NCI-H2107 treated with DMSO at 0.1 percent for 48 hours (cell line): ENCODE data around the gene CLASP1.
A peak's percentile ranks its signal among the peaks of the same experiment; 100 is the strongest.
"Not testable (repeated sequence)": the region's sequence is repeated elsewhere in the genome, so short reads cannot be mapped to it uniquely, and the experiment has no call there.

ENCODE experiments used
- DNase-seq: peaks from one replicate; lab custom pipeline; 2025; ENCODE audit not compliant: unreplicated experiment; lab: John Stamatoyannopoulos, UW

Gene CLASP1

GRCh38 chr2:121438290-121438689 lies 211.0 kb downstream of the CLASP1 start:
- DNase-seq: not testable (repeated sequence)

- no peak for DNase-seq
Measured at GRCh38 chr2:121436918-121437317, 212.3 kb downstream of the CLASP1 start.

DNA sequence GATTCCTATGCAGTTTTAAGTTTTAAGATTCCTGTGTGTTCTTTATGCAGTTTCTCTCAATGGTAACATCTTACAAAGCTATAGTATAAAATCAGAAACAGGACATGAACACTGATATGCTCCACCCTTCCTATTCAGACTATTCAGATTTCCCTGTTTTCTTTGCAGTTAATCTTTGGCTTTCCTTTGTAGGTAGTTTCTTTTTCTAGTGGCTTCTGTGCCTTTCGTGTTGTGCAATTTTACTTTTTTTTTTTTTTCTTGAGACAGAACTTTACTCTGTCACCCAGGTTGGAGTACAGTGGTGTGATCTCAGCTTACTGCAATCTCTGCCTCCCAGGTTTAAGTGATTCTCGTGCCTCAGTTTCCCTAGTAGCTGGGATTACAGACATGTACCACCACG lies 213.5 kb downstream of the CLASP1 start:
- DNase-seq: no peak

DNA sequence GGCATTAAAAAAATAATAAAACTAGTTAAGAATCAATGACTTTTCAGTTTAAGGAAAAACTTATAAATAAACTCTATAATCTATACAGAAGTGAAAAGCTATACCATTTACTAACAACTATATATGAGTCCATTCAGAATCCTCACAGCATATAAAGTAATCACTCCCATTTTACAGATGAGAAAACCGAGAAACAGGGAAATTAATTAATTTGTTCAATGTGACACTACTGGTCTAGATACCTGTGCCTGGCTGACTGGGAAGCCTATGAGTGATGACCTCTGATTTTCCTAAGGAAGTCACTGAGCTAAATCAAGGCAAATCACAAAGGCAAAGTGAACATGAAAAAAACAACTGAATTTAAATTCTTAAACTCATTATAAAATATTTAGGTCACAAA lies 218.0 kb downstream of the CLASP1 start:
- DNase-seq: no peak

- no peak for DNase-seq
Measured at GRCh38 chr2:121429927-121430520, 219.2 kb downstream of the CLASP1 start.

GRCh38 chr2:121429119-121429903 lies 220.0 kb downstream of the CLASP1 start:
- DNase-seq: no peak

- DNase-seq: no peak
Measured at GRCh38 chr2:121427187-121427689, 222.0 kb downstream of the CLASP1 start.

DNA sequence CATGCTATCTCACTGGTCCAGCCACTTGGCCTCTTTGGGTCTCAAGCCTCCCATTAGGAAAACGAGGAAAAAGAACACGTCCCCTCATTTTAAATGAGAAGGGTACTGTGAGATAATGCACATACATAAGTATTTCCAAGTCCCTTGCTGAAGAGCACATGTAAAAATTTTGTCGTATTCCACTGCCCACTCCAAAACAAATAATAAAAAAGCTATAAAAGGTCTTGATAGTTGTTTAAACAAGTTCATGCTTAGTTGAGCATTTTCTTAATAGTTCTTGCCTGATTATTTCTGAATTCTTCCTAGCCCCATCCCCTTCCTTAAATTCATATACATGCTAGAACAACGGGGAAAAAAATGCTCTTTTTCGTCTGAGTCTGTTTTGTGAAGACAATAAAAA lies 228.8 kb downstream of the CLASP1 start:
- no peak for DNase-seq

DNA sequence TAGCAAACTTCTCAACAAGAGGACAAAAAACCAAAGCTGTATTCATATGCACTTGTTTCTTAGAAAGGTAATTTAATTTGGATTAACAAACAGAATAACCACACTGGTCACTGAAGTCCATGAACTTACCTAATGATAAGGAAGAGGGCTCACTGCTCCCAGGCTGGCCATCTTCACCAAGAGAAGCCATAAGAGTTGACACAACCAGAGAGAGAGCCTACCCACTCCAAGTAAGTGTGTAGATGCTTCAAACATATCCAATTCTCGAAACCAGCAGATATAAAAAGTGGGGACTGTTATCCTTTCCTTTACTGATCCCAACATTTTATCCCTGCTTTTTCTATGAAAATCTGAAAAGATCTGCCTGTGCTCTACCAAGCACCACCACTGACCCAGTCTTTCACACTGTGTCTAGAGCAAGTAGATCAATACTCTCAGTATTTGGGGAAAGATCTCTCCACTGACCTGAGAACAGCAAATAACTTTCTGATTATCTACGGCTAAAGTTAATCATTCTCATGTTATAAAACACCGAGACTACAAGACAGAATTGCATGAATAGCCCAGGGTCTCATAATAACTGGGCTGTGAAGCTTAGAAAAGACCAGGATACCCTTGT lies 230.1 kb downstream of the CLASP1 start:
- no peak for DNase-seq

- no peak for DNase-seq
Measured at GRCh38 chr2:121418494-121419058, 230.7 kb downstream of the CLASP1 start.

DNA sequence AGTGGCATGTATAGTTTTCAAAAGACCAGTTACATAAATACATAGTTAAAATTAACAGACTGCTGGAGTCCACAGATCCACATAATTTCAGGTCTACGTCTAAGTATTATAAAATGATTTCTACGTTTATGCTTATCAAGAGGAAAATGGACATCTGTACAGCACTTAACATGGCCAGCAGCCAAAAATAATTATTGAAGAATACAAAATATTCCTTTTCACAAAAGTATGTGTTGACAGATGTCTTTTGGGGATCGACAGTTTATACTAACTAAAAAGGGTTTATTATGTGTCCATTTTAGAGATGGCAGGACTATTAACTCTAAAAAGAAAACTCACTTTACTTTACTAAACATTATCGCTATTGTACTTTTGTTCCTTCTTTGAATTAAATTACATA lies 231.4 kb downstream of the CLASP1 start:
- no peak for DNase-seq

DNA sequence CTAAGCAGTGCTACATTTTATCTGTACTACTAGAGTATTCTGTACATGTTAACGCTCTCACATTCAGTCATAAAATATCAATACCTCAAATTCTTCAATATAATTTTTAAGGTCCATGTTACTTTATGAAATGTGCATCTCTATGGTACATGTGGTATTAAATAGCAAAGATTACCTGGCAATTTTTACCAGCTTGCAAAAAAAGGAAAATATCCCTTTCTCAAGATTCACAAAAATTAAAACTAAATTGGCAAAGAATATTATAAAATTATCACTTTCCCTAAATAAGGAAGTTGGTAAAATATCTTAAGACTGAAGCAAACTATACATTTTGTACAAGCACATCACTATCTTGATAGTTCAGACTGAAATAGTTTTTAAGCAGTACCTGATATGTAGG lies 233.5 kb downstream of the CLASP1 start:
- no peak for DNase-seq

DNA sequence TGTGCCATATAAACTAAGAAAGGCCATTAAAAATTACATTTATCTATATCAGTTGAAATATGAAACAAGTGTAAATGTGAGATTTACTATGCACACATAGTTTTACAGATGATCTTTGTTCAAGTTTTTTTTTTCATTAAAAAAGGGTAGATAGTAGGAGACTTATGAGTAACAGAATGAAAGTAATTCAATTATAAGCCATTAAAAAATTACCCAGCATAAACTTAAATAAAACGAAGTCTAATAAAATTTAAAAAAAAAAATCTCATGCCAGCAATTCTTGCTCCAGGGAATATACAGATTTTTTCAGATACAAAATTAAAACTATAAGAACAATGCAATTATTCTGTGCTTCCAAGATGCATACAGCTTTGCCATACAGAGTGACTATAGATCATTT lies 236.9 kb downstream of the CLASP1 start:
- DNase-seq: no peak

- DNase-seq: no peak
Measured at GRCh38 chr2:121409966-121410365, 239.3 kb downstream of the CLASP1 start.

GRCh38 chr2:121409388-121409787 lies 239.9 kb downstream of the CLASP1 start:
- DNase-seq: no peak

- no peak for DNase-seq
Measured at GRCh38 chr2:121408641-121409040, 240.6 kb downstream of the CLASP1 start.

DNA sequence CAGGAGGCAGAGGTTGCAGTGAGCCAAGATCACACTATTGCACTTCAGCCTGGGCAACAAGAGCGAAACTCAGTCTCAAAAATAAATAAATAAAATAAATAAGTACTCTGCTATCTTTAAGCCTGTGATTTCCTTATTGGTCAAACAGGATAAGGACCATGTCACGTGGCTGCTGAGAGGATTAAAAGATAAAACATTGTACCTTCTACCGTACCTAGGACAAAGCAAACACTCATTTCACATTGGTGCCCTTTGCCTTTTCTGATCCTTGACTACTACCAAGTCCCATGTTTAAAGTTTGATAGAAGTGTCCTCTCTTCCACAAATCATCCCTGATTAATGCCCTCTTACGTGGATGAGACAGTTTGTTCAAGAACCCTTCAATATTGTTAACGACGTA lies 244.0 kb downstream of the CLASP1 start:
- no peak for DNase-seq

GRCh38 chr2:121400201-121400600 lies 249.1 kb downstream of the CLASP1 start:
- DNase-seq: no peak

DNA sequence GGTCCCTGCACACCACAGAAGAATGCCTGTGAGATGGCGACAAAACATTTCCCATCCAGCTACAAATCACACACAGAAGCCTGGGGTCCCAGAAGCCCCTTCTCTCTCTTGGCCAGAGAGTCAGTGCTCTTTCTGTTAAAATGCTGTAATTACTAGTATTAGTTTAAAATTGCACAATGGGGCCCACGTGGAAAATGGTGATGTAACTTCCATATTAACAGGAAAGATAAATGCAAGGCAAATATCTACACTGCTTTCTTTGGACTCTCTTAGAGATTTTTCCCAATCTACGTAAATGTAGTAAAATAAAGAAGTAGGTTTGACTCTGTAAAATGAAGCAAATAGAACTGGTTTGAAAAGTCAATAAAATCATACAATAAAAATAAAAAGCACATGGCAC lies 250.4 kb downstream of the CLASP1 start:
- no peak for DNase-seq

- DNase-seq: no peak
Measured at GRCh38 chr2:121390082-121390692, 259.1 kb downstream of the CLASP1 start.

DNA sequence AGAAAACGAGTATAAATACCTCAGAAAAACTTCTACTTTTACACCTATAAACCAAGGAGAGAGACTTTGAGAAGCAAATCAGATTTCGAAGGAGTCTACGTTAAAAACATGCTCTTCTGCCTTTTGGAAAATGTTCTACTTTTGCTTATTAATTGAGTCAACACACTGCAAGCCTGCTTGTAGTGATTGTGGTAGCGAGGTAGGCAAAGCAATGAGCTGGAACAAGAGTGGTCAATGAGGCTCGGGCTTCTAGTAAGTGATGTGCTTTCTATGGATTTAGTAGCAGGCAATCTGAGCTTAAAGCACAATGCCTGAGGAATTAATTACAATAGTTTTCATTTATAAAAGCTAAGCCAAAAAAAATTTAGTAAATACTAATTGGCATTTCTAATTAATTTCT lies 260.9 kb downstream of the CLASP1 start:
- DNase-seq: peak; percentile 9
